MM.1S (cell line): ENCODE measurements around the gene SETD3.

Experiments used
- EZH2 ChIP-seq: fragments of 300-600 bp; sonication (generic); optimal IDR thresholded peaks from 2 replicates; pipeline ENCODE3; 2017; ENCODE audit warnings: low read depth, mild to moderate bottlenecking, antibody characterized with exemption, low read length, mixed read lengths
- EZH2phosphoT487 ChIP-seq: fragments of 300-600 bp; sonication (generic); IDR thresholded peaks from 2 replicates; pipeline ENCODE4 v1.6.1; 2018; ENCODE audit warnings: antibody characterized with exemption, low read length
- TF ChIP-seq, protein P1 (sequence below): fragments of 300-600 bp; sonication (generic); IDR thresholded peaks from 2 replicates; pipeline ENCODE4 v1.5.1; 2016; ENCODE audit warnings: antibody characterized with exemption, low read length, mixed read lengths

- TF ChIP-seq, protein P1, sequence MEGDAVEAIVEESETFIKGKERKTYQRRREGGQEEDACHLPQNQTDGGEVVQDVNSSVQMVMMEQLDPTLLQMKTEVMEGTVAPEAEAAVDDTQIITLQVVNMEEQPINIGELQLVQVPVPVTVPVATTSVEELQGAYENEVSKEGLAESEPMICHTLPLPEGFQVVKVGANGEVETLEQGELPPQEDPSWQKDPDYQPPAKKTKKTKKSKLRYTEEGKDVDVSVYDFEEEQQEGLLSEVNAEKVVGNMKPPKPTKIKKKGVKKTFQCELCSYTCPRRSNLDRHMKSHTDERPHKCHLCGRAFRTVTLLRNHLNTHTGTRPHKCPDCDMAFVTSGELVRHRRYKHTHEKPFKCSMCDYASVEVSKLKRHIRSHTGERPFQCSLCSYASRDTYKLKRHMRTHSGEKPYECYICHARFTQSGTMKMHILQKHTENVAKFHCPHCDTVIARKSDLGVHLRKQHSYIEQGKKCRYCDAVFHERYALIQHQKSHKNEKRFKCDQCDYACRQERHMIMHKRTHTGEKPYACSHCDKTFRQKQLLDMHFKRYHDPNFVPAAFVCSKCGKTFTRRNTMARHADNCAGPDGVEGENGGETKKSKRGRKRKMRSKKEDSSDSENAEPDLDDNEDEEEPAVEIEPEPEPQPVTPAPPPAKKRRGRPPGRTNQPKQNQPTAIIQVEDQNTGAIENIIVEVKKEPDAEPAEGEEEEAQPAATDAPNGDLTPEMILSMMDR, result no peak
- no peak for TF ChIP-seq EZH2phosphoT487
- no peak for TF ChIP-seq EZH2
Observed at GRCh38 chr14:99521176-99522024, 40.7 kb upstream of the SETD3 start.
